Thyroid gland (tissue), 4 donors: Measurements from ENCODE around the gene ADPRM. TPM values are rescaled to one million over a fixed set of nuclear protein-coding genes. Genes with fewer than 3 reads are reported as not detected.

Source experiments
- DNase-seq, 2 donors: peaks; one replicate each; pipeline ENCODE4 v3.0.0-alpha.2; 2019
- H3K27ac ChIP-seq, 3 donors: fragments of 200-600 bp; sonication (generic); 1 replicate in 2 of 3; 2 replicates in 1 of 3; pipeline ENCODE4 v1.5.1; 2016 to 2019; ENCODE audit warnings: mild to moderate bottlenecking in 1 of 3, moderate library complexity in 1 of 3
- H3K27me3 ChIP-seq: fragments of 200-600 bp; sonication (generic); one replicate; pipeline ENCODE4 v1.5.1; 2019
- H3K36me3 ChIP-seq, 2 donors: fragments of 200-600 bp; sonication (generic); one replicate each; pipeline ENCODE4 v1.5.1; 2016 to 2019
- H3K4me1 ChIP-seq, 2 donors: fragments of 200-600 bp; sonication (generic); one replicate each; pipeline ENCODE4 v1.5.1; 2017 to 2019
- H3K4me3 ChIP-seq, 3 donors: fragments of 200-600 bp; sonication (generic); replicated peaks in 1 of 3; 1 replicate in 2 of 3; 2 replicates in 1 of 3; pipeline ENCODE4 v1.5.1; 2016; ENCODE audit warnings: mild to moderate bottlenecking in 1 of 3
- H3K9me3 ChIP-seq: fragments of 200-600 bp; sonication (generic); one replicate; pipeline ENCODE4 v1.5.1; 2017
- POLR2A ChIP-seq, 2 donors: fragments of 450-650 bp; IDR thresholded peaks; one replicate each; pipeline ENCODE4 v1.6.1; 2017; ENCODE audit warnings: antibody characterized with exemption in 2 of 2, mild to moderate bottlenecking in 2 of 2, moderate library complexity in 1 of 2
- WGBS, 2 donors: methylation state at CpG; one replicate each; pipeline ENCODE4 v1.1.5; 2017; 5-methylcytosine and 5-hydroxymethylcytosine counted together
- intact Hi-C: fragments of 100-400 bp; cut with DNase I; formaldehyde crosslinking; loops from one replicate; pipeline ENCODE4 v1.15.1; 2023
- total RNA-seq, 4 donors: library from RNA; depleted of rRNA; stranded (reverse); fragments of >200 nt; gene quantifications; one replicate each; pipeline ENCODE4 v1.2.3, GENCODE V29; 2016
- TF ChIP-seq, protein P1 (sequence below), 6 experiments: fragments of 200-600 bp in 3 of 6; fragments of 450-650 bp in 3 of 6; sonication (generic) in 3 of 6; IDR thresholded peaks; one replicate each; pipeline ENCODE4 v1.5.1; 2016 to 2019; ENCODE audit warnings: antibody characterized with exemption in 6 of 6, mild to moderate bottlenecking in 2 of 6, inconsistent platforms in 1 of 6, moderate library complexity in 1 of 6

The ADPRM gene
- total RNA-seq, 4 donors from 2014 or later: 16.3 to 21.4 (median 19.4) TPM

DNA sequence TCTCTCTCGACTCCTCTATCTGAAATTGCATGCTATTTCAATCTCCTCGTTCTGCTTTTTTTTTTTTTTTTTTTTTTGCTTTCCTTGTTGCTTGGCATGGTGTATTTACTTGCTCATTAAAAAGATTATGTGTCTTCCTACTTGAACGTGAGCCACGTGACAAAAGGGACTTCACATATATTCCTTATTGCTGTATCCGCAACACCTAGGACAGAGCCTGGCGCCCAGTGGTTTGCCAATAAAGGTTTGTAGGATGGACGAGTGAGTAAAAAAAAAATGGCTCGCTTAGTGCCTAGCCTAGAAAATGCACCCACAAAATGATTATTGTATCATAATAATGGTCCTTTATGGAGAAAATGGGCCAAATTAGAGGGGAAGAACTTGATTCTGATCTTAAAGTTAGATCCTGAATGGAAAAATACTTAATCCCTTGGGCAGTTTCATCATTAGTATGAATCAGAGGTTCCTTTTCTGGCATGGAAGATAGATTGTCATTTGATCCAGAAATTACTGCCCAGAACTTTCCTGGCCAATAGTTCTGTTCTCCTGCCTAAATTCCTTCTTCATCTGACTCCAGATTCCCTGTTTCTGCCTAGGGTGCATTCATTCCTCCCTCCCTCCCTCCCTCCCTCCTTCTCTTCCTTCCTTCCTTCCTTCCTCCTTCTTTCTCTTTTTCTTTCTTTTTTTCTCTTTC, 46.1 kb downstream of the ADPRM start:
- Histone ChIP-seq H3K27ac (no peak overlapping the region), H3K9me3 (no peaks in the 10 kb centered on the region), H3K27me3 (no peaks in the 10 kb centered on the region), H3K4me3 (no peak overlapping the region), H3K36me3 (no peaks in the 10 kb centered on the region), H3K4me1 (no peaks in the 10 kb centered on the region)
- DNase-seq: no peak
- TF ChIP-seq POLR2A (IDR thresholded peaks at IDR 0.05): no peak
- TF ChIP-seq, protein P1, sequence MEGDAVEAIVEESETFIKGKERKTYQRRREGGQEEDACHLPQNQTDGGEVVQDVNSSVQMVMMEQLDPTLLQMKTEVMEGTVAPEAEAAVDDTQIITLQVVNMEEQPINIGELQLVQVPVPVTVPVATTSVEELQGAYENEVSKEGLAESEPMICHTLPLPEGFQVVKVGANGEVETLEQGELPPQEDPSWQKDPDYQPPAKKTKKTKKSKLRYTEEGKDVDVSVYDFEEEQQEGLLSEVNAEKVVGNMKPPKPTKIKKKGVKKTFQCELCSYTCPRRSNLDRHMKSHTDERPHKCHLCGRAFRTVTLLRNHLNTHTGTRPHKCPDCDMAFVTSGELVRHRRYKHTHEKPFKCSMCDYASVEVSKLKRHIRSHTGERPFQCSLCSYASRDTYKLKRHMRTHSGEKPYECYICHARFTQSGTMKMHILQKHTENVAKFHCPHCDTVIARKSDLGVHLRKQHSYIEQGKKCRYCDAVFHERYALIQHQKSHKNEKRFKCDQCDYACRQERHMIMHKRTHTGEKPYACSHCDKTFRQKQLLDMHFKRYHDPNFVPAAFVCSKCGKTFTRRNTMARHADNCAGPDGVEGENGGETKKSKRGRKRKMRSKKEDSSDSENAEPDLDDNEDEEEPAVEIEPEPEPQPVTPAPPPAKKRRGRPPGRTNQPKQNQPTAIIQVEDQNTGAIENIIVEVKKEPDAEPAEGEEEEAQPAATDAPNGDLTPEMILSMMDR (IDR thresholded peaks at IDR 0.05): no peak
- intact Hi-C loops: no loop called here
- 72 to 75% methylated on average over 8 of the region's 8 CpGs for WGBS, 2 donors

DNA sequence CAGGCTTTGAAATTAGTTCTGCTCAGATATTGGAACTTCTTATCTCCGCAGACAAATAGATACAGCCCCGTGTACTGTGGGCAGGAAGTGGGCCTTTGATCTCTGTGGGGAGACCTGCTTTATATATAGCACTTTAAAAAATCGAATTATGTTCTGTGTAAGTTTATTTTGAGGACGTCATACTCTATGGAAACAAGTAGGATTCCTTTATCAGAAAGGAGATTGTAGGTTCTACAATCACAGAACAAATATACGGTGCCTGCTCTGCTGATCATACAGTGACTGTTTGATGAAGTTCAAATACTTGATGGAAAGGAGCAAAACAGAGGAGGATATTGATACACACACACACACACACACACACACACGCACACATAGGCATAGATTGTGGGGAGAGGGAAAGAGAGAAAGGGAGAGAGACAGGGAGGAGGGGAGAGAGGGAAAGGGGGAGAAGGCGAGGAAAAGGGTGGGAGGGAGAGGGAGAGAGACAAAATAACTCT, 47.2 kb downstream of the ADPRM start:
- 65 to 78% methylated on average over 7 of the region's 7 CpGs for WGBS, 2 donors
- no peak for TF ChIP-seq POLR2A (IDR thresholded peaks at IDR 0.05)
- TF ChIP-seq, protein P1 (IDR thresholded peaks at IDR 0.05): no peak
- no peaks in the 10 kb centered on the region for H3K9me3 ChIP-seq
- intact Hi-C loops: no loop called here
- no peaks in the 10 kb centered on the region for H3K4me1 ChIP-seq
- no peaks in the 10 kb centered on the region for H3K36me3 ChIP-seq
- no peaks in the 10 kb centered on the region for H3K27me3 ChIP-seq
- DNase-seq: no peak
- H3K27ac ChIP-seq: no peak overlapping the region
- no peak overlapping the region for H3K4me3 ChIP-seq

DNA sequence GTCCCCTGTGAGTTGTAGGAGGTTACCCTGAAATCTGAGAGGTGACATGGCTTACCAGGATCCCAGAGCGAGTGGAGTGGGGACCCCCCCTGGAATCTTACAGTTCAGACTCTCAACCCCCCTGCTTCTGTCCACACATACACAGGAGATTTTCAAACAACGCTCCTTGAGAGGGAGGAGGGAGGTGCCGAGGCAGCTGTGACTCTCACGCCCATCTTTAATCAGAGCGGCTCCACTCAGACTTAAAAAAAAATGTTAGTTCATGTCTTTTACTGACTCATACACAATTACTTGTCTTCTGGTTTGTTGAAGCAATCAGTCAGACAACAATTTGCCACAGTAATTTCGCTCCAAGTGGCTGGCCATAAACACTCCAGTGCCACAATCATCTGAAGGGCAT, 47.8 kb downstream of the ADPRM start:
- intact Hi-C loops: no loop called here
- TF ChIP-seq, protein P1 (IDR thresholded peaks at IDR 0.05): no peak
- no peak for TF ChIP-seq POLR2A (IDR thresholded peaks at IDR 0.05)
- H3K9me3 ChIP-seq: no peaks in the 10 kb centered on the region

DNA sequence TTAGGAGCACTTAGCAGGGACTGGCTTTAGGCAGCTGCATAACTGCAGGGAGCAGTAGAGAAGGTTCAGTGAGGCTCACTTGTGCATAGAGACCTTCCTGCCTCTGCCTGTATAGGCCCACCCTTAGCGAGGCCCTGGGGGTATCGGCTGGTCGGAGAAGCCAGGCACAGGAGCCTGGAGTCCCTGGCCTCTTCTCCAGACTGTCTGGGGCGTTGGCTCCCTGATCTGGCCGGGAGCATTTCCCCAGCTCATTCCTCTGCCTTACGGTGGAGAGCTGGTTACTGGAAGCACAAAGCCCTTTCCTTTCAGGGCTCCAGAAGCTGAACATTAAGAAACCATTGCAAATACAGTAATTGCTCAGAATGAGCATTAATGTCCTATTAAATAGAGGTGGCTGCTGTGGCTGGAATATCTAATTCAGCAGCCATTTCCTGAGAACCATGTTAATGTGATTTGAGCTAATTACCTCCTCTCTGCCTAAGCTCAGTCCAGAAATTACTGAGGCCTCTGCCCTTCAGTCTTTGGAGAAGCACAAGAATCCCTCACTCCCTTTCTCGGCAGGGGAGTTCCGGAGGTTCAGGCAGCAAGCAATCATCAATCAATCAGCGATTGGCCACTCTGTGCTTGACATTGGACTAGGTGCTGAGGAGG, 51.3 kb downstream of the ADPRM start:
- no peaks in the 10 kb centered on the region for H3K27me3 ChIP-seq
- no peaks in the 10 kb centered on the region for H3K4me1 ChIP-seq
- H3K4me3 ChIP-seq: no peak overlapping the region
- H3K36me3 ChIP-seq: no peaks in the 10 kb centered on the region
- no peaks in the 10 kb centered on the region for H3K9me3 ChIP-seq
- H3K27ac ChIP-seq: no peak overlapping the region
- no peak for DNase-seq
- intact Hi-C loops: no loop called here
- TF ChIP-seq, protein P1 (IDR thresholded peaks at IDR 0.05): no peak
- TF ChIP-seq POLR2A (IDR thresholded peaks at IDR 0.05): no peak
- 44 to 68% methylated on average over 8 of the region's 9 CpGs for WGBS, 2 donors

More for the DNA sequence above, 47.8 kb downstream of the ADPRM start:
- H3K36me3 ChIP-seq: no peaks in the 10 kb centered on the region
- H3K27me3 ChIP-seq: no peaks in the 10 kb centered on the region
- 66 to 70% methylated on average over 6 of the region's 6 CpGs for WGBS, 2 donors
- no peak for DNase-seq
- no peak overlapping the region for H3K27ac ChIP-seq
- H3K4me1 ChIP-seq: no peaks in the 10 kb centered on the region
- H3K4me3 ChIP-seq: no peak overlapping the region

DNA sequence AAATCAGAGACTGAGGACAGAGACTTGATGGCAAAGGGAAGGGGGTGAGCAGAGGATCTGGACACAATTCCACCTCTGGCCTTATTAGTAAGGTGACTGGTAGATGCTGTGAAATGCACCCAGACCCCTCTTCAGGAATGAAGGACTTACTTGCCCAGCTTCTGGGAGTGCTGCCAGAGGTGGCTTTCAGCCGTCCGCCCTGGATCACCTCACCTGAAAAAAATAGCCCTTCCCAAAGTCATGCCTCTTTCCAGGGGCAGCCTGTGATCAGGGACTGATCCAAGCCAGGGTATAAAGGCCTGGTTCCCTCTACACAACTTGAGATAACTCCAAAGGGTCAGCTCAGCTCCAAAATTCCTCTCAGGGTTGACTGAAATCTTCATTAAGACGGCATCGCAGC, 52.8 kb downstream of the ADPRM start:
- no peak for DNase-seq
- 76 to 81% methylated on average over 4 of the region's 4 CpGs for WGBS, 2 donors
- intact Hi-C loops: loop anchor here (5.0 kb wide), 1 partner anchor 97 kb away; no protein-coding TSS in a partner anchor
- TF ChIP-seq, protein P1 (IDR thresholded peaks at IDR 0.05): no peak
- no peak for TF ChIP-seq POLR2A (IDR thresholded peaks at IDR 0.05)
- H3K9me3 ChIP-seq: no peaks in the 10 kb centered on the region
- H3K27ac ChIP-seq: no peak overlapping the region
- no peaks in the 10 kb centered on the region for H3K27me3 ChIP-seq
- no peaks in the 10 kb centered on the region for H3K36me3 ChIP-seq
- no peak overlapping the region for H3K4me3 ChIP-seq
- H3K4me1 ChIP-seq: no peaks in the 10 kb centered on the region
